NCI-H226 (cell line): ENCODE results near the gene NUP43.
"Not testable (repeated sequence)": the region's sequence is repeated elsewhere in the genome, so short reads cannot be mapped to it uniquely, and the experiment has no call there.

Source experiments
- DNase-seq: peaks from one replicate; pipeline ENCODE4 v3.0.0-alpha.2; 2015

NUP43 gene

GRCh38 chr6:149746147-149746946, at the start of gene NUP43:
Gene NUP43 (minus strand): TSS chr6:149746529. CDS start chr6:149746495, 34 bp downstream.
- DNase-seq = peak; percentile 93

GRCh38 chr6:149783551-149783950, 37.2 kb upstream of the NUP43 start:
- DNase-seq = no peak

GRCh38 chr6:149782337-149782736, 36.0 kb upstream of the NUP43 start:
- no peak for DNase-seq

- DNase-seq = no peak
Measured at GRCh38 chr6:149781715-149782114, 35.4 kb upstream of the NUP43 start.

- no peak for DNase-seq
Measured at GRCh38 chr6:149779644-149779963, 33.3 kb upstream of the NUP43 start.

- DNase-seq = no peak
Measured at GRCh38 chr6:149777624-149778023, 31.3 kb upstream of the NUP43 start.

- no peak for DNase-seq
Measured at GRCh38 chr6:149771925-149772324, 25.6 kb upstream of the NUP43 start.

GRCh38 chr6:149771185-149771584, 24.9 kb upstream of the NUP43 start:
- no peak for DNase-seq

GRCh38 chr6:149769676-149770075, 23.3 kb upstream of the NUP43 start:
- no peak for DNase-seq

- DNase-seq = peak; percentile 78
Measured at GRCh38 chr6:149766156-149766769, 19.9 kb upstream of the NUP43 start.

- no peak for DNase-seq
Measured at GRCh38 chr6:149763866-149764265, 17.5 kb upstream of the NUP43 start.

GRCh38 chr6:149761438-149761837, 15.1 kb upstream of the NUP43 start:
- no peak for DNase-seq

- DNase-seq = no peak
Measured at GRCh38 chr6:149756261-149756636, 9.9 kb upstream of the NUP43 start.

- DNase-seq = no peak
Measured at GRCh38 chr6:149755300-149756260, 9.3 kb upstream of the NUP43 start.

GRCh38 chr6:149754548-149754947, 8.2 kb upstream of the NUP43 start:
- DNase-seq = no peak

- DNase-seq = not testable (repeated sequence)
Measured at GRCh38 chr6:149753374-149753637, 7.0 kb upstream of the NUP43 start.

- no peak for DNase-seq
Measured at GRCh38 chr6:149752600-149753373, 6.5 kb upstream of the NUP43 start.

- not testable (repeated sequence) for DNase-seq
Measured at GRCh38 chr6:149751920-149752319, 5.6 kb upstream of the NUP43 start.

- no peak for DNase-seq
Measured at GRCh38 chr6:149751239-149751638, 4.9 kb upstream of the NUP43 start.

GRCh38 chr6:149750136-149750609, 3.8 kb upstream of the NUP43 start:
- DNase-seq = peak; percentile 77

GRCh38 chr6:149749594-149750135, 3.3 kb upstream of the NUP43 start, which contains the start of gene PCMT1:
Gene PCMT1 (plus strand): TSS chr6:149749741. CDS start chr6:149749902, 161 bp downstream.
- peak; percentile 81 for DNase-seq

GRCh38 chr6:149749082-149749593, 2.8 kb upstream of the NUP43 start:
- DNase-seq = not testable (repeated sequence)
